Right ventricle myocardium inferior (tissue), 1 donor: ENCODE data around the gene SEC22B. TPM values are rescaled to one million over a fixed set of nuclear protein-coding genes. Genes with fewer than 3 reads are reported as not detected.
"Not testable (repeated sequence)": the region's sequence is repeated elsewhere in the genome, so short reads cannot be mapped to it uniquely, and the experiment has no call there.

ENCODE experiments used
- ATAC-seq: fragments of 200-7000 bp; cut with Tn5 transposase; one replicate; pipeline ENCODE4 v1.9.1; 2020; ENCODE audit warnings: mild to moderate bottlenecking, moderate library complexity
- DNase-seq: peaks from one replicate; pipeline ENCODE4 v3.0.0; 2021; ENCODE audit errors: missing footprints
- intact Hi-C: fragments of 100-400 bp; cut with DNase I; formaldehyde crosslinking; loops from one replicate; pipeline ENCODE4 v1.11.0; 2022
- total RNA-seq: library from RNA; stranded (reverse); fragmentation: NEBNext Ultra II Directional; extraction: Animal tissue kit (Norgen Biotek cat#: 25700); gene quantifications from one replicate; pipeline ENCODE4 v1.2.1, GENCODE V29; 2021
- donor health status: DM: no; HTN: yes; CAD: no; lungs with severe emphysema.

SEC22B gene
- total RNA-seq, 1 donor from 2014 or later: 14.1 TPM

DNA sequence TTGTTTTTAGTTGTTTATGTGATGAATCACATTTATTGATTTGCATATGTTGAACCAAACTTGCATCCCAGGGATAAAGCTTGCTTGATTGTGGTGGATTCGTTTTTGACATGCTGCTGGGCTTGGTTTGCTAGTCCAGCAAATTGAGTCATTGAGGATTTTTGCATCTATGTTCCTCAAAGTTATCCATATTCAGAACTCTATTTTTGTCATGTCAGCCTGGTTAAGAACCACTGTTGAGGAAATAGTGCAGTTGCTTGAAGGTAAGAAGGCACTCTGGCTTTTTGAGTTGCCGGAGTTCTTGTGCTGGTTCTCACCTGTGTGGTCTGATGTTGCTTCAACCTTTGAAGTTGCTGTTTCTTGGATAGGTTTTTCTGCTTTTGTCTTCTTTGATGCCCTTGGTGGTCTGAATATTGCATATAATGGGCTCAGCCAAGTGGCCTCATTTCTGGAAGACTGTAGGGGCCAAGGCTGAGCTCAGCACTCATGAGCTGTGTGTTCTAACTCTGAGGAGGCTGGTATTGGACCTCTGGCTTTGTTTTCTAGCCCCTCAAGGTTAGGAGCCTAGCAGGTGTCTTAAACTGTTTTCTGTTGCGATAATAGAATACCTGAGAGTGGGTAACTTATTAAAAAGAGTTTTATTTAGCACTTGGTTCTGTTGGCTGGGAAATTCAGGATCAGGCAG is 26.0 kb downstream of the SEC22B start:
- ATAC-seq, DNase-seq, intact Hi-C loops: not testable (repeated sequence)

DNA sequence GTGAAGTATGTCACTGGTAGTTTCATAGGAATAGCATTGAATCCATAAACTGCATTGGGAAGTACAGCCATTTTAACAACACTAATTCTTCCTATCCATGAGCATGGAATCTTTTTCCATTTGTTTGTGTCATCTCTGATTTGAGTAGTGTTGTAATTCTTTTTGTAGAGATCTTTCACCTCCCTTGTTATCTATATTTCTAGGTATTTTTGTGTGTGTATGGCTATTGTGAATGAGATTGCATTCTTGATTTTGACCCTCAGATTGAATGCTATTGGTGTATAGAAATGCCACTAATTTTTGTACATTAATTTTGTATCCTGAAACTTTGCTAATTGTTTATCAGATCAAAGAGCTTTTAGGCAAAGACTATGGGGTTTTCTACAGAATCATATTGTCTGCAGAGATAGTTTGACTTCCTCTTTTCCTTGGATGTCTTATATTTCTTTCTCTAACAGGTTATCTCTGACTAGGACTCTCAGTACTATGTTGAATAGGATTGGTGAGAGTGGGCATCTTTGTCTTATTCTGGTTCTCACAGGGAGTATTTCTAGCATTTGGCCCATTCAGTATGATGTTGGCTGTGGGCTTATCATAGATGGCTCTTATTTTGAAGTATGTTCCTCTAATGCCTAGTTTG is 26.8 kb downstream of the SEC22B start:
- intact Hi-C loops: loop anchor here (10.0 kb wide), 1 partner anchor 205 kb away; no protein-coding TSS in a partner anchor
- not testable (repeated sequence) for ATAC-seq, DNase-seq

DNA sequence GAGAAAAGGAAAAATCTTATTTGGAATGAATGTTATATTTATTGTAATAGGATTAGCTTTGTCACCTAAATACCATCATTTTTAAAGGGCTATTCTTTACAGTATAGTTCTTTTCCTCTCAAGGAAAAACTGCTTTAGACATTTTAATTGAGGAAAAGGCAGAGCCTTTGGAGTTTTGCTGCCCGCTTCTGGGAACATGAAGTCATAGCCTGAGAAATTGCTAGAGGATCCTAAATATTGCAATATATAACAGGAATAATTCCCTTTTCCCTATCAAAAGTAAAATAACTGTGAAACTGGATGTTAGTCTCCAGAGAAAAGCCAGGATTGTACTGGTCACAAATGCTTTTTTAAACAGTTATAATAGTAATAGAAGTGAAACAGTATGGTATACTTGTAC is 30.5 kb downstream of the SEC22B start:
- DNase-seq, ATAC-seq: not testable (repeated sequence)
- intact Hi-C loops: loop anchor here (10.0 kb wide), 1 partner anchor 201 kb away; no protein-coding TSS in a partner anchor

DNA sequence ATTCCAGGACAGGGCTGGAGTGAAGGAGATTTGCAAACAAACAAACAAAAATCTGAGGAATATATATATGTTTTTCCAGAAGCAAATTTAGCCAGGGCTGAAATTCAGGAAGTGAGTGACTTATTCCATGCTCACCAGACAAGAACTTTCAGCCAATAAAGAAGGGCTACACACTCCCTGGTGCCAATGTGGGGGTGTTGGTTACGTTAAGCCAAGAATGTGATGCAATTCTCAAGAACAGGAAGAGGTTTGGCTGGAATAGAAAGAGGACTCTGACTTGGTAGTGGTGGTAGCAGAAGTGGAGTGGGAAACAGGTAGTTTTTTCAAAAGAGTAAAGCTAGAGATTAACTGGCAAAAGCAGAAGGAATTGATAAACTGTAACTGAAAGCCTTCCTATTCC is 31.7 kb downstream of the SEC22B start:
- DNase-seq: not testable (repeated sequence)
- ATAC-seq: peak; percentile 77
- intact Hi-C loops: loop anchor here (10.0 kb wide), 1 partner anchor 200 kb away; no protein-coding TSS in a partner anchor

DNA sequence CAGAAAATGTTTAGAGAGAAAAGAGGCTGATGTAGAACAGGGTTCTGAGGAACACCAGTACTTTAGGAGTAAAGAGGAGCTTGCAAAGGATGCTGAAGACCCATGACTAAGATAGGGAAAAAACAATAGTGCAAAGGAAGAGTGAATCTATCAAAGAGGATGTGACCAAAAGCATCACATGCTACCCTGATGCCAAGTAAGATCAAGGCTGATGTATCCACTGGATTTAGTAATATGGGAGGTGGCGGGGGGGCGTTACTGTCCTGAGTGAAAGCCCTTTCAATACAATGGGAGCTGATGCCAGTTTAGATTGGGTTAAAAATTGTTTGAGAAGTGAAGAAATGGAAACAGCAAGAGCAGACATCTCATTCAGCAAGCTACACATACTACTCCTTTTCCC is 32.2 kb downstream of the SEC22B start:
- not testable (repeated sequence) for DNase-seq, ATAC-seq
- intact Hi-C loops: loop anchor here (10.0 kb wide), 1 partner anchor 199 kb away; no protein-coding TSS in a partner anchor

DNA sequence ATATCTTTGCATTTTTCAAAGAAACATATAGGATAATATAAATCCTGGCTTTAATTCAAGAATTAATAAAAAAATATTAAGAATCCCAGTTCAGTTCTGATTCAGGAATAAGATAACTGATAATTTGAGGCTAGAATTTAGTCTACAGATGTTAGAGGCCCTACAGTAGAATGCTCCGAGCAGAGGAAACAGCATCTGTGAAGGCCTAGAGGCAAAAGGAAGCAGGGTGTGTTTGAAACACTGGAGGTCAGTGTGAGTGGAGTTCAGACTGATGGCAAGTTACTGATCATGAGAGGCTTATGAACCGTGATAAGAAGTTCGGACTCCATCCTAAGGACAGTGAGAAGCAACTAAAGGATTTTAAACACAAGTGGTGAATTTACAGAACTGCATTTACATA is 33.0 kb downstream of the SEC22B start:
- ATAC-seq, DNase-seq: not testable (repeated sequence)
- intact Hi-C loops: loop anchor here (10.0 kb wide), 1 partner anchor 199 kb away; no protein-coding TSS in a partner anchor

DNA sequence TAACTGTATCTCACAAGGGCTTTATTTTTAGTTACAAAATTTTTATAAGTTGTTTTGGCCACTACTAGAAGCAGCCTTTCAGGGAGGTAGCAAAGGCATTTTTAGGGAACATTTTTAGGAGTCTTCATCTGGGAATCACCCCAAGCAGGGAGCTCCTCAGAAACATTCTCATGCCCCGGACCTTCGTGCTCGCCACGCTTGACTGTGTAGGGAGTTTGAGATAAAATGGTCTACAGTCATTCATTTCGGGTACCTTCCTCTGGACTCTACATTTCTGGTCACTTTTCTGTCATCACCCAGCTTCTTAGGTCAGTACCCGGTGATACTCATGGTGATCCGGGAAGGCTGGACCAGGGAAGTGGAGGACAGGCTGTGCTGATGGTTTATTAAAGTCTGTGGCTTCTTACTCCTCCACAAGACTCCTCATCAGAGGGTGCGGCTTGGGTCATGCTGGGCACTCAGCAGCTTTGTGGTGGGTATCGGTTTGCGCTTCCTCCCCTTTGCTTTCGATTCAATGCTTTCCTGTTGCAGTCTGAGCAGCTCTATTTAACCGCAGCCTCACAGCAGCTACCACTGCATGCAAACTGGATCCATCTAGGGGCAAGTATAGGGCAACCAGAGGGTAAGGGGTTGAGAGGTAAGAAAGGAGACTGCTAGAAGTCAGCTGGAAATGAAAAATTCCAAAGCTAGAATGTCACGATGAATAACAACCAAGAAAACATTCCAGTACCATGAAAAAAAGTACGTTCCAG is 33.6 kb downstream of the SEC22B start:
- not testable (repeated sequence) for DNase-seq
- intact Hi-C loops: loop anchor here (10.0 kb wide), 1 partner anchor 198 kb away; no protein-coding TSS in a partner anchor
- ATAC-seq: peak; percentile 77

DNA sequence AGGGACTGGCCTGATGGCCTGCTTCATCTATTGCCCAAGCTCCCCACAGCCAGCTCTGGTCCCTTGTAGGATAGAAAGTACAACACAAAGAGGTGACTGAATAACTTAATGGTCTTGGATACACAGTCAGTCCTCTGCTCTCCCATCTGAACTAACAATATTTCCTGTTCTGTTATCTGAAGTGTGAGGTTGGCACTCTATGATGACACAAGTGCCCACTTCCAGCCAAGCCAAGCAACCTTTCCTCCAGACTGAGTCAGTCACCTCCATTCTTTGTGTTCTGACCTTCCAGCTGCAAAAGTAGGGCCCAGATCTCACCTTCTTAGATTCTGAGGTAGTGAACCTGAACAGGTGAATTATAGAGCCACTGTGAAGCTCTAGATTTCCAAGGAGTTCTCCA is 34.5 kb downstream of the SEC22B start:
- ATAC-seq, DNase-seq: not testable (repeated sequence)
- intact Hi-C loops: loop anchor here (10.0 kb wide), 1 partner anchor 197 kb away; no protein-coding TSS in a partner anchor

DNA sequence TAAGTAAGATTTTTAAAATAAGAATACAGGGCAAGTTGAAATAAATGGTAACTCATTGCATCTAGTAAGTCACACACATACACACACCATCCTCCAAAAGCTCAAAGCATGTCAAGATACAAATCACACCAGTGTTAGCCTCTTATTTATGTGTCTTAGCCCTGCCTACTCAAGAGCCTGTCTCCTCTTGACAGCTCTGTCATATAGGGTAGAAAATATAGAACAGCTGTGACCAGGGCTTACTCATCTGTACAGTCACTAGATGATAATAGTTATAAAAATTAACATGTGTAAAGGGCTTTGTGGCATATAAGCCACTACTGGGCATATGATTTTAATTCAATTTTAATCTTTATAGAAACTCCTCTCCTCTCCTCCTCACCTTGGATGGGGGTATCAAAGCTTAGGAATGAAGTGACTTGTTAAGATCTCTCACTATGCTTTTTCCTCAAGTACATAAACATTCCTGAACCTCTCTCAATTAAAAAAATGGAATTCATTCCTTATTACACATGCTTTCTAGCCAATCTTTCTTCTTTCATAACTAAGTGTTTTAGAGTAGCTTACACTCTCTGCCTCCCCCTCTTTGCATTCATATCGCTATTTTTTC is 35.6 kb downstream of the SEC22B start:
- not testable (repeated sequence) for DNase-seq, ATAC-seq
- intact Hi-C loops: loop anchor here (10.0 kb wide), 1 partner anchor 196 kb away; no protein-coding TSS in a partner anchor

DNA sequence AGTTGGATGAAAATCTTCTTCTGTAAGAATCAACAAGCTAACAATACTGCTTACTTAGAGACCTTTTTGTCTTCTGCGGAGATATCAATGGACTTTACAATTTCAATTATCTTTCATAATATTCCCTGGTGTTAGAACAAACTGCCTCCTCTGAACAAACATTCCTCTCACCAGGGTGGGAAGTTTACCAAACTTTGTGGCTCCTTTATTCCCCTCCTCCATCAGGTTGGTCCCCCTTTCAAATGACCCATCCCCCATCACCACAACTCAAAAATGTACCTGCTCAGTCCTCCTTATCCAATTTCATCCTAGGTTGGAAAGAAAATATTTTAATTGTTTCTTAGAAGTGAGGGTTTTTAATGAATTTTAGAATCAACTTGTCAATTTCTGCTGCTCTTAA is 40.2 kb downstream of the SEC22B start:
- intact Hi-C loops, DNase-seq, ATAC-seq: not testable (repeated sequence)

DNA sequence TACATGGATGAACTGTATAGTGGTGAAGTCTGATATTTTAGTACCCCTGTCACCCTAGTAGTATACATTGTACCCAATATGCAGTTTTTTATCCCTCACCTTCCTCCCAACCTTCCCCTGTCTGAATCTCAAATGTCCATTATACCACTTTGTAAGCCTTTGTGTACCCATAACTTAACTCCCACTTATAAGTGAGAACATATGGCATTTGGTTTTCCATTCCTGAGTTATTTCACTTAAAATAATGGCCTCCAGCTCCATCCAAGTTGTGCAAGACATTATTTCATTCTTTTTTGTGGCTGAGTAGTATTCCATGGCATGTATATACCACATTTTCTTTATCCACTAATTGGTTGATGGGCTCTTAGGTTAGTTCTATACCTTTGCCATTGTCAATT is 42.4 kb downstream of the SEC22B start:
- ATAC-seq, intact Hi-C loops, DNase-seq: not testable (repeated sequence)

DNA sequence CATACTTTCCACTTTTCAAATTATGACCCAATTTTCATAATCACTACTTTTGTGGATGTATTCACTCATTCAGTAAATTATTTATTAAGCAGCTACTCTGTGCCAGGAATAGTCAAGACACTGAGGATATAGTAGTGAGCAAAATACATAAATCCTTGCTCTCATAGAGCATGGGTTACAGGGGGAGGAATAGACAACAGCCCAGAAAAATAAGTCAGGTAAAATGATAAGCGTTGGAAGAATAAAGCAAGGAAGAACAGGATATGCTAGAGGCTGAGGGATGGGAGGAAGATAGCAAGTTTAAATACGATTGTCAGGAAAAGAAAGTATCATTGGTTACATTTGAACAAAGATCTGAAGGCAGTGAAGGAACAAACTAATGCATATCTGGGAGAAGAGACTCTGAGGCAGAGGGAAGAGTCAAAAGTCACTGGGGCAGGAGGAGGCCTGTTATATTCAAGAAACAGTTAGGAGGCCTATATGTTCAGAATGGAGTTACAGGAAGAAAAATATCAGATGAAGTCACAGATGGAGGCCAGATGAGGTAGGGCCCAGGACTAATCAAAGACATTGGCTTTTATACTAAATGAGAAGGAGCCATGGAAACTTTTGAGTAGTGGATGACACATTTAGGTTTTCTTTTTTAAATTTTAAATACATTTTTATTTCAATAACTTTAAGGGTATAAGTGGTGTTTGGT is 42.9 kb downstream of the SEC22B start:
- no peak for DNase-seq
- intact Hi-C loops: no loop called here
- no peak for ATAC-seq

DNA sequence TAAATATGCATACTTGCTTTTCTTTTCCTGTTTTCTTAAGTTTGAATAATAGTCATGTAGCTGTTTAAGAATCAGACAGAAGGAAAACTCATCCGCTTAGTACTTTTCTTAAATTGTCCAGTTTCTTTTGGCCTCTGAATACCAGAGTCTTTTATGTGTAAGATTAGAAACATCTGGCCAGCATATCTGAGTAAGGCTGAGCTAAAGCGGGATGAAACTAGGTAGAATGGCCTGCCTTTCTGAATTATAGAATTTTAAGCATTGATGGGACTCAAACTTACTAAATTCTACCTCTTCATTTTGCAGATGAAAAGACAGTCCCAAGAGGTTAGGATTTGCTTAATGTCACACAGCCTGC is 43.9 kb downstream of the SEC22B start:
- intact Hi-C loops, DNase-seq, ATAC-seq: not testable (repeated sequence)

DNA sequence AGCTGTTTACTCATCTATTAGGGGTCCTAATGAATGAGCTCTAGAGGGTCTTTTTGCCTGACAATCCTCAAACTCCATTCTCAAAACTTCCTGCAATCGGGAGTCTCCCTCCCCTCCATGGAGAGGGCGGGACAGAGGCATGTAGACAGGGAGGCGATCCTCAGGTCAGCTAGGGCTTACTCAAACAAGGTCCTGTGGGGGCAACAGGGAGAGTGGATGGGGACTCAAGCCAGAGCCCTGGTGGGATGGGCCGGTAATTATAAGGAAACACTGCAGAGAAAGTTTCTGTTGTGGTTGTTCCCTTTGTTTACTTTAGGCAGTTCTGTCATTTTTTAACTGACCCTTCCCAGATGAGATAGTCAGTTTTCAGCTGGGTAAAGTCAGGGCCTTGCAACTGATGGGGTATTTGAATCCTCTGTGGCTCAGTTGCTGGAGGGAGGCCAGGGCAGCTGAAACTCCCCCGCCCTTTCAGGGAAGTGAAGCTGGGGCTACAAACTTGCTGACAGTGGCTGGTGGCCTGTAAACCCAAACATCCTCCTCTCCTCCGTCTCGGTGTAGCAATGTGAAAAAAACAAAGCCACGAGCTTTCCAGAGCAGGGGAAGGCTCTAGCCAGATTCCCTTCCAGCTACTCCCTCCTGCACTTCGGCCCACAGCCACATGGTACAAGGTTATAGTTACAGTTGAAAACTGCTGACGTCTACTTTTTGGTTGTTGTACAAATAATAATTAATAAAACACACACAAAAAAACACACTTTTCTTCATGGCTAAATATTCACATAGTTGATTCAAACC is 44.5 kb downstream of the SEC22B start:
- intact Hi-C loops: not testable (repeated sequence)
- peak; percentile 78 for DNase-seq
- peak; percentile 96 for ATAC-seq

DNA sequence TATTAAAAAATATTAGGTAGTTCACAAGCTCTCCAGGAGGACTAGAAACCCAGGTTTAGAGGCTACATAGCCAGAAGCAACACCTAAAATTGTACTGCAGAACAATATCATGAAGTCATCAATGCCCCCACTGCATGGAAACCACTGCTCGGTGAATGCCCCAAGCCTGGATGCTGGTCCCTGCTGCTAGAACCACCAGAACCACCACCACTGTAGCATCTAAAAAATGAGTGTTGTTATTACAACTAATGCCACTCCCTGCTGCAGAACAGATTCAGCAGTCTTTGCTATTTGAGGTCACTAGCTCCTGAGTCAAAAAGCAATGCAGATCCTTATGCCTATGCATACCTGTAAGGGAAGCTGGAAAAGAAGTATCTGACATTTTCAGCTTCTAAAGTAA is 48.4 kb downstream of the SEC22B start:
- intact Hi-C loops, DNase-seq, ATAC-seq: not testable (repeated sequence)

DNA sequence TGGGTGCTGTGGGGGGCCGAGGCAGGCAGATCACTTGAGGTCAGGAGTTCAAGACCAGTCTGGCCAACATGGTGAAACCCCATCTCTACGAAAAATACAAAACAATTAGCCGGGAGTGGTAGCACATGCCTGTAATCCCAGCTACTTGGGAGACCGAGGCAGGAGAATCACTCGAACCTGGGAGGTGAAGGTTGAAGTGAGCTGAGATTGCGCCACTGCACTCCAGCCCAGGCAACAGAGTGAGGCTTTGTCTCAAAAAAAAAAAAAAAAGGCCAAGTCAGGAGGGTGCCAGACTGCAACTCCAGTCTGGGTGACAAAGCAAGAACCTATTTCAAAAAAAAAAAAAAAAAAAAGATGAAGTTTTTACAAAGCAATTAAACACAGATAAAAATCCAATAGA is 50.1 kb downstream of the SEC22B start:
- ATAC-seq: not testable (repeated sequence)

DNA sequence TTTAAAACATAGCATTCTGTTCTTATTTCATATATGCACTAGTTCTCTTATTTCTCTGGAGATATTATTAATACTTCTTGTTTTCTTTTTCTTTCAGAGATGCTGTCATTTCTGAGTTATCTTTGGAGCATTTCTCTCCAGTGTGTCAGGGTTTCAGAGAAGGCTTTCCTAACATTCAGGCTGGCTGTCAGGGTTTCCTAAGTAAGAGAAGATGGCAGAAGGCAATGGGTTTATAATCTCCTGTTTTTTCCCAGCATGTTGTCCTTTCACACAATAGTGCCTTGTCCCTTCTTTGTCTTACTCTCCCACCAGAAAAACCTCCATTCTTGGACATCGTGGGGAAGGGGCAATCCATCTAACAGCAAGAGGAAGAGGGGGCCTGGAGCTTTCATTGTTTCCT is 51.7 kb downstream of the SEC22B start:
- intact Hi-C loops, DNase-seq, ATAC-seq: not testable (repeated sequence)

More for the DNA sequence above, 50.1 kb downstream of the SEC22B start:
- intact Hi-C loops, DNase-seq: not testable (repeated sequence)
